DLD1 (cell line): Measurements from ENCODE around the gene SLC39A5.

Experiments
- in situ Hi-C: cut with HindIII; loops from 2 replicates; pipeline ENCODE4 v1.10.0; 2017; ENCODE audit warnings: low sequenced_read_pairs

SLC39A5 gene

GRCh38 chr12:56208006-56208405 is 21.8 kb upstream of the SLC39A5 start:
- in situ Hi-C loops = no loop called here

GRCh38 chr12:56212361-56212760 is 17.5 kb upstream of the SLC39A5 start:
- in situ Hi-C loops = no loop called here

GRCh38 chr12:56213878-56214277 is 16.0 kb upstream of the SLC39A5 start:
- in situ Hi-C loops = no loop called here

- in situ Hi-C loops = no loop called here
Measured at GRCh38 chr12:56216461-56216860, 13.4 kb upstream of the SLC39A5 start.

- in situ Hi-C loops = no loop called here
Measured at GRCh38 chr12:56219840-56220239, 10.0 kb upstream of the SLC39A5 start.

GRCh38 chr12:56220611-56221231 is 9.1 kb upstream of the SLC39A5 start:
- in situ Hi-C loops = no loop called here

- in situ Hi-C loops = no loop called here
Measured at GRCh38 chr12:56221232-56221756, 8.6 kb upstream of the SLC39A5 start.

GRCh38 chr12:56221757-56222530 is 7.9 kb upstream of the SLC39A5 start, which contains the start of gene RNF41:
Gene RNF41 (minus strand): TSS chr12:56221922. CDS start chr12:56214047, 7,875 bp downstream.
- in situ Hi-C loops = no loop called here

- in situ Hi-C loops = no loop called here
Measured at GRCh38 chr12:56222531-56222895, 7.3 kb upstream of the SLC39A5 start.

- in situ Hi-C loops = no loop called here
Measured at GRCh38 chr12:56223571-56224101, 6.2 kb upstream of the SLC39A5 start.

GRCh38 chr12:56224102-56224701 is 5.6 kb upstream of the SLC39A5 start, which contains the start of gene NABP2:
Gene NABP2 (plus strand): TSS chr12:56224342. CDS start chr12:56224857, 515 bp downstream.
- in situ Hi-C loops = no loop called here

- in situ Hi-C loops = no loop called here
Measured at GRCh38 chr12:56224954-56225353, 4.9 kb upstream of the SLC39A5 start.

GRCh38 chr12:56229082-56229481 is 769 bp upstream of the SLC39A5 start:
- in situ Hi-C loops = no loop called here

GRCh38 chr12:56230432-56231183 is 757 bp downstream of the SLC39A5 start:
- in situ Hi-C loops = no loop called here

GRCh38 chr12:56231184-56231582 is 1.3 kb downstream of the SLC39A5 start:
- in situ Hi-C loops = no loop called here

GRCh38 chr12:56234746-56235436 is 5.0 kb downstream of the SLC39A5 start:
- in situ Hi-C loops = no loop called here

GRCh38 chr12:56236091-56236490 is 6.2 kb downstream of the SLC39A5 start:
- in situ Hi-C loops = no loop called here

- in situ Hi-C loops = no loop called here
Measured at GRCh38 chr12:56236985-56237384, 7.1 kb downstream of the SLC39A5 start.

- in situ Hi-C loops = no loop called here
Measured at GRCh38 chr12:56237552-56237951, 7.7 kb downstream of the SLC39A5 start.
